Heart right ventricle (tissue), 16 donors: ENCODE results near the gene CCDC124. TPM values are rescaled to one million over a fixed set of nuclear protein-coding genes. Genes with fewer than 3 reads are reported as not detected.
"Not testable (repeated sequence)": the region's sequence is repeated elsewhere in the genome, so short reads cannot be mapped to it uniquely, and the experiment has no call there.

Experiments used
- ATAC-seq, 8 donors: fragments of 200-7000 bp; cut with Tn5 transposase; one replicate each; pipeline ENCODE4 v1.9.1; 2020; ENCODE audit warnings: mild to moderate bottlenecking in 8 of 8, moderate library complexity in 8 of 8, moderate number of reproducible peaks in 1 of 8
- DNase-seq, 2 donors: peaks; one replicate each; pipeline ENCODE4 v3.0.0-alpha.2; 2020
- H3K27ac ChIP-seq, 10 donors: fragments of 200-600 bp; sonication (generic) in 2 of 10; one replicate each; pipeline versions ENCODE4 v1.5.0 to v1.8.0; 2020 to 2022; ENCODE audit warnings: mild to moderate bottlenecking in 3 of 10
- H3K27me3 ChIP-seq, 7 donors: fragments of 200-600 bp; one replicate each; pipeline ENCODE4 v1.8.0; 2021 to 2022; ENCODE audit warnings: mild to moderate bottlenecking in 2 of 7
- H3K36me3 ChIP-seq, 9 donors: fragments of 200-600 bp; sonication (generic) in 1 of 9; one replicate each; pipeline versions ENCODE4 v1.5.0 to v1.8.0; 2020 to 2022; ENCODE audit warnings: mild to moderate bottlenecking in 2 of 9
- H3K4me1 ChIP-seq, 9 donors: fragments of 200-600 bp; sonication (generic) in 1 of 9; one replicate each; pipeline versions ENCODE4 v1.5.0 to v1.8.0; 2020 to 2022; ENCODE audit warnings: mild to moderate bottlenecking in 4 of 9
- H3K4me3 ChIP-seq, 10 donors: fragments of 200-600 bp; sonication (generic) in 2 of 10; one replicate each; pipeline versions ENCODE4 v1.5.0 to v1.8.0; 2020 to 2022; ENCODE audit warnings: mild to moderate bottlenecking in 7 of 10, moderate library complexity in 2 of 10
- H3K9me3 ChIP-seq, 11 donors: fragments of 200-600 bp in 10 of 11; sonication (generic) in 2 of 11; one replicate each; pipeline versions ENCODE4 v1.5.0 to v1.8.0; 2013 to 2022; ENCODE audit warnings: mild to moderate bottlenecking in 2 of 11, control low read depth in 1 of 11, moderate library complexity in 1 of 11
- WGBS, 2 donors: extraction: QIAGEN DNeasy Blood & Tissue Kit; methylation state at CpG; one replicate each; pipeline ENCODE4 v1.1.7; 2013; ENCODE audit warnings: inconsistent platforms in 1 of 2; 5-methylcytosine and 5-hydroxymethylcytosine counted together
- intact Hi-C, 10 donors: fragments of 100-400 bp; cut with DNase I; formaldehyde crosslinking; loops; one replicate each; pipeline versions ENCODE4 v1.11.1 to v1.14.2; 2022
- polyA plus RNA-seq, 2 donors: library from polyadenylated mRNA; stranded (reverse); fragments of 200-250 nt; gene quantifications; one replicate each; pipeline ENCODE4 v1.2.3, GENCODE V29; 2013
- total RNA-seq, 10 donors: library from RNA; stranded (reverse); fragmentation: NEBNext Ultra II Directional in 3 of 10; extraction: Animal tissue kit (Norgen Biotek cat#: 25700) in 3 of 10; gene quantifications; one replicate each; pipeline versions ENCODE4 v1.2.1 to v1.2.4, GENCODE V29; 2021 to 2023
- TF ChIP-seq, protein P1 (sequence below), 9 donors: fragments of 200-600 bp; sonication (generic) in 2 of 9; IDR thresholded peaks; one replicate each; pipeline versions ENCODE4 v1.5.0 to v1.8.0; 2021 to 2022; ENCODE audit warnings: antibody characterized with exemption in 9 of 9, mild to moderate bottlenecking in 5 of 9, moderate library complexity in 1 of 9
- donor health status: Arrhythmogenic right ventricular cardiomyopathy.
- donor health status: ischemic (EF 13 %, LVEDD 7.1; RV severe dilation, severe dysfunction).
- donor health status: healthy with polysubstance abuse.
- donor health status: DM: no; HTN: yes; CAD: no.
- donor health status: DM: no; HTN: no; CAD: no.
- donor health status: ischemic (EF 25% LVEDD 6.9; RV normal size, moderate dysfunction).
- donor health status: ischemic (EF 25% LVEDD 5.7; RV mildly dilated, moderate dysfunction).
- donor health status: healthy.
- donor health status: DM: yes; HTN: yes; CAD: no.
- donor health status: Ischemic cardiomyopathy.
- donor health status: ischemic (EF 35%, LVEDD 5.7; RV mildly dilated, moderate dysfunction).
- donor health status: nonischemic (EF 11% LVEDD 7.7; RV severe dilation, severe dysfunction).
- donor health status: DM: yes; HTN: yes; CAD: no.
- donor health status: PGD.
- donor health status: ischemic (EF 29% LVEDD 5.4; RV normal size, mild dysfunction).
- donor health status: nonischemic (EF 23%, LVEDD 6.1; RV moderate dilation, normal function).

Gene CCDC124
- total and polyA plus RNA-seq, 12 donors = 52.0 to 240 (median 66.2) TPM

DNA sequence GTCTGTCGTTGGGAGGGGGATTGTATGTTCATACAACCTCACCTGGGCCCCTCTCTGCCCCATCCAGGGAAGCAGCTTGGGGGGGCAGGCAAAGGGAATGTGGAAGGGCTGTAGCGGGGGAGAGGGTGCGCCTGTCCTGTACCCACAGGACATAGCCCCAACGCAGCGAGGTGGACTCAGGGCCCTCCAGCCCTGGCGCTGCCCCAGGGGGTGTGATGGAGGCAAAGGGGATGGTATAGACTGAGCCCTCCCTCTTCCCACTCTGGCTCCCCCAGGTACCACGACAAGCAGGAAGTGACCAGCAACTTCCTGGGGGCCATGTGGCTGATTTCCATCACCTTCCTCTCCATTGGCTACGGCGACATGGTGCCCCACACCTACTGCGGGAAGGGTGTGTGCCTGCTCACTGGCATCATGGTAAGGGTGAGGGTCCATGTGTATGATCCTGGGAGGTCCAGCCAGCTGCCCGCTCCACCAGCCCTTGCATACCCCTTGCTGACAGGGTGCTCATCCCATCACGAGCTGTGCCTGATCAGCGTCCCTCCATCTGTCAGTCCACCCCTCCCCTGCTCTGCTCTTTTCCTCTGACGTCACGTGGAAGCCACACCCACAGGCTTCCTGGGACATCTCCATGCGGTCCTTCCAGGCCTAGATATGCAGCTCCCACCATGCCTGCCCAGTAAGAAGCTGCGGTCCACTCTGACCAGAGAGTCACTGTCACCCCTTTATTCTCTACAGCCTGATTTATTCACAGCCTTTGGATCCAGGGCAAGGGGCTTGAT lies 52.4 kb downstream of the CCDC124 start:
- peaks cover 0 to 41% (median 26%) of the 10 kb centered on the region in 7 donors for H3K27me3 ChIP-seq
- TF ChIP-seq, protein P1, sequence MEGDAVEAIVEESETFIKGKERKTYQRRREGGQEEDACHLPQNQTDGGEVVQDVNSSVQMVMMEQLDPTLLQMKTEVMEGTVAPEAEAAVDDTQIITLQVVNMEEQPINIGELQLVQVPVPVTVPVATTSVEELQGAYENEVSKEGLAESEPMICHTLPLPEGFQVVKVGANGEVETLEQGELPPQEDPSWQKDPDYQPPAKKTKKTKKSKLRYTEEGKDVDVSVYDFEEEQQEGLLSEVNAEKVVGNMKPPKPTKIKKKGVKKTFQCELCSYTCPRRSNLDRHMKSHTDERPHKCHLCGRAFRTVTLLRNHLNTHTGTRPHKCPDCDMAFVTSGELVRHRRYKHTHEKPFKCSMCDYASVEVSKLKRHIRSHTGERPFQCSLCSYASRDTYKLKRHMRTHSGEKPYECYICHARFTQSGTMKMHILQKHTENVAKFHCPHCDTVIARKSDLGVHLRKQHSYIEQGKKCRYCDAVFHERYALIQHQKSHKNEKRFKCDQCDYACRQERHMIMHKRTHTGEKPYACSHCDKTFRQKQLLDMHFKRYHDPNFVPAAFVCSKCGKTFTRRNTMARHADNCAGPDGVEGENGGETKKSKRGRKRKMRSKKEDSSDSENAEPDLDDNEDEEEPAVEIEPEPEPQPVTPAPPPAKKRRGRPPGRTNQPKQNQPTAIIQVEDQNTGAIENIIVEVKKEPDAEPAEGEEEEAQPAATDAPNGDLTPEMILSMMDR (IDR thresholded peaks at IDR 0.05) = no peak
- H3K9me3 ChIP-seq = no peaks in the 10 kb centered on the region
- no peaks in the 10 kb centered on the region for H3K36me3 ChIP-seq
- no peak overlapping the region for H3K4me3 ChIP-seq
- ATAC-seq (no peak), DNase-seq (no peak)
- 65 to 66% methylated on average over 17 of the region's 17 CpGs for WGBS, 2 donors
- no peaks in the 10 kb centered on the region for H3K4me1 ChIP-seq
- H3K27ac ChIP-seq = no peak overlapping the region
- intact Hi-C loops = no loop called here

DNA sequence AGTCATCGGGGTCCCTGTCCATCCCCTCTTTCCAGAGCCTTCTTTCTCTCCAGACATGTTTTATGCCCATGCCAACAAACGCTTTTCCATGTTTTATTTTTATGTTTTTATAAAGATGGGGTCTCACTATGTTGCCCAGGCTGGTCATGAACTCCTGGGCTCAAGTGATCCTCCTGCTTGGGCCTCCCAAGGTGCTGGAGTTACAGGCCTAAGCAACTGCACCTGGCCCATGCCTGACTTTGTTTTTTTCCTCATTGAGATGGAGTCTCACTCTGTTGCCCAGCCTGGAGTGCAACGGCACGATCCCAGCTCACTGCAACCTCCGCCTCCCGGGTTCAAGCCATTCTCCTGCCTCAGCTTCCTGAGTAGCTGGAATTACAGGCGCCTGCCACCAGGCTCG lies 53.8 kb downstream of the CCDC124 start:
- DNase-seq, intact Hi-C loops, H3K4me3 ChIP-seq, H3K9me3 ChIP-seq, H3K27ac ChIP-seq, H3K36me3 ChIP-seq, H3K4me1 ChIP-seq, ATAC-seq: not testable (repeated sequence)
- WGBS, 2 donors = 65 to 75% methylated on average over 8 of the region's 8 CpGs
- peaks cover 0 to 36% (median 16%) of the 10 kb centered on the region in 7 donors for H3K27me3 ChIP-seq

DNA sequence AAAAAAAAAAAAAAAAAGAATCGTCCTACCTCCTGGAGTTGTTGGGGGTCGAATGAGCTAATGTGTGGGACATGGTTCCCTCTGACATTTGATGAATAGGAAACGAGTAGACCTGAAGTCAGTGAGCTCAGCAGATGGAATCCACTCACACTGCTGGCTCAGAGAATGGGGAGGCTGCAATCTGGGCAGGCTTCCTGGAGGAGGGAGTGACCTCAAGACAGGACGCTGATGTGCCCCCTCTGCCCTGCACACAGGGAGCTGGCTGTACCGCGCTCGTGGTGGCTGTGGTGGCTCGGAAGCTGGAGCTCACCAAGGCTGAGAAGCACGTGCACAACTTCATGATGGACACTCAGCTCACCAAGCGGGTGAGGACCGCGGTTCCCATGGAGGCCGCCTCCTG lies 55.3 kb downstream of the CCDC124 start:
- intact Hi-C loops = no loop called here

DNA sequence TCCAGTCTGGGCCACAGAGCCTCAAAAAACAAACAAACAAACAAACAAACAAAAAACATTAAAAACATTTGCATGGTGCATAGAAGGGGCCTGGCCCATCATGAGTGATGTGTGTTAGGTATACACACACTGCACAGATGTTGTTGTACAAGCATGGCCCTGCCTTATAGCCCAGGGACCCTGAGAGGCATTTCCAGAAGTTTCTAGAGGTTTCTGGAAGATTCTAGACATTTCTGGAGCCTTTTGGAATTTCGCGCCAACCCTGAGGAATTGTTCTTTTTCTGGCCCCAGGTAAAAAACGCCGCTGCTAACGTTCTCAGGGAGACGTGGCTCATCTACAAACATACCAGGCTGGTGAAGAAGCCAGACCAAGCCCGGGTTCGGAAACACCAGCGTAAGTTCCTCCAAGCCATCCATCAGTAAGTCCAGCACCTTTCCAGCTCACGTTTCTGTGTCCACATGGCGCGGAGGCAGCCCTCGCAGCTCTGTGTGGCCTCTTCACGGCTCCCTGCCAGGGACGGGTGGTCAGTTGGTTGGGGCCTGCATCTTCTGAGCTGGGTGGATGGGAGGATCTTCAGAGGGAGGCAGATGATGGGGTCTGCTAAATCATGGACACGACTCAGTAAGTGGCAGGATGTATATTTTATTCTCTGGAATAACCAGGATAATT lies 56.7 kb downstream of the CCDC124 start:
- ATAC-seq = no peak
- intact Hi-C loops = loop anchor here in 3 of 10 donors (5.0 to 10.0 kb wide), 2 partner anchors 122 to 125 kb away; no protein-coding TSS in a partner anchor
- WGBS, 2 donors = 91% methylated on average over 16 of the region's 16 CpGs
- Histone ChIP-seq H3K27ac (no peak overlapping the region), H3K36me3 (no peaks in the 10 kb centered on the region), H3K27me3 (peaks cover 0 to 20% (median 4%) of the 10 kb centered on the region in 7 donors), H3K9me3 (no peaks in the 10 kb centered on the region), H3K4me3 (no peak overlapping the region), H3K4me1 (no peaks in the 10 kb centered on the region)
- TF ChIP-seq, protein P1 (IDR thresholded peaks at IDR 0.05) = no peak
- no peak for DNase-seq

More for the DNA sequence above, 55.3 kb downstream of the CCDC124 start:
- TF ChIP-seq, protein P1 (IDR thresholded peaks at IDR 0.05) = no peak
- Histone ChIP-seq H3K4me3 (no peak overlapping the region), H3K27ac (no peak overlapping the region), H3K4me1 (no peaks in the 10 kb centered on the region), H3K27me3 (peaks cover 0 to 23% (median 8%) of the 10 kb centered on the region in 7 donors), H3K9me3 (no peaks in the 10 kb centered on the region), H3K36me3 (no peaks in the 10 kb centered on the region)
- DNase-seq (no peak), ATAC-seq (no peak)
- WGBS, 2 donors = 87 to 88% methylated on average over 13 of the region's 13 CpGs
